Measurements from ENCODE around the gene BNC2. TPM values are rescaled to one million over a fixed set of nuclear protein-coding genes. Genes with fewer than 3 reads are reported as not detected.

BNC2 gene
- total RNA-seq, 1 donor from 2014 or later: not detected

GRCh38 chr9:16532681-16533450, 337.6 kb downstream of the BNC2 start:
- intact Hi-C loops (cut with micrococcal nuclease): no loop called here
- Mint-ChIP-seq H3K4me3 (ENCODE audit: low read depth) (no peak overlapping the region), H3K9me3 (no peaks in the 10 kb centered on the region), H3K27ac (no peak overlapping the region), H3K36me3 (ENCODE audit: low read depth) (no peaks in the 10 kb centered on the region), H3K27me3 (ENCODE audit: low read depth) (no peaks in the 10 kb centered on the region), H3K4me1 (ENCODE audit: low read depth) (no peaks in the 10 kb centered on the region)
- no peak for DNase-seq (ENCODE audit: low spot score)

- DNase-seq (ENCODE audit: low spot score): no peak
Observed at GRCh38 chr9:16532272-16532671, 338.2 kb downstream of the BNC2 start.

GRCh38 chr9:16530669-16531642, 339.5 kb downstream of the BNC2 start:
- Mint-ChIP-seq H3K4me3 (ENCODE audit: low read depth) (no peak overlapping the region), H3K27ac (no peak overlapping the region), H3K9me3 (no peaks in the 10 kb centered on the region), H3K36me3 (ENCODE audit: low read depth) (no peaks in the 10 kb centered on the region), H3K27me3 (ENCODE audit: low read depth) (no peaks in the 10 kb centered on the region), H3K4me1 (ENCODE audit: low read depth) (no peaks in the 10 kb centered on the region)
- intact Hi-C loops (cut with micrococcal nuclease): no loop called here
- DNase-seq (ENCODE audit: low spot score): no peak

More at GRCh38 chr9:16532272-16532671, 338.2 kb downstream of the BNC2 start:
- Mint-ChIP-seq H3K36me3 (ENCODE audit: low read depth) (no peaks in the 10 kb centered on the region), H3K27ac (no peak overlapping the region), H3K27me3 (ENCODE audit: low read depth) (no peaks in the 10 kb centered on the region), H3K9me3 (no peaks in the 10 kb centered on the region), H3K4me3 (ENCODE audit: low read depth) (no peak overlapping the region), H3K4me1 (ENCODE audit: low read depth) (no peaks in the 10 kb centered on the region)
- intact Hi-C loops (cut with micrococcal nuclease): no loop called here

- Mint-ChIP-seq H3K27ac (no peak overlapping the region), H3K27me3 (ENCODE audit: low read depth) (no peaks in the 10 kb centered on the region), H3K36me3 (ENCODE audit: low read depth) (no peaks in the 10 kb centered on the region), H3K9me3 (no peaks in the 10 kb centered on the region), H3K4me1 (ENCODE audit: low read depth) (no peaks in the 10 kb centered on the region), H3K4me3 (ENCODE audit: low read depth) (no peak overlapping the region)
- intact Hi-C loops (cut with micrococcal nuclease): no loop called here
- no peak for DNase-seq (ENCODE audit: low spot score)
Observed at GRCh38 chr9:16527573-16527972, 342.9 kb downstream of the BNC2 start.

GRCh38 chr9:16526380-16526779, 344.1 kb downstream of the BNC2 start:
- no peak overlapping the region for H3K27ac Mint-ChIP-seq
- no peak for DNase-seq (ENCODE audit: low spot score)
- no peak overlapping the region for H3K4me3 Mint-ChIP-seq (ENCODE audit: low read depth)
- intact Hi-C loops (cut with micrococcal nuclease): no loop called here
- no peaks in the 10 kb centered on the region for H3K9me3 Mint-ChIP-seq
- no peaks in the 10 kb centered on the region for H3K36me3 Mint-ChIP-seq (ENCODE audit: low read depth)
- no peaks in the 10 kb centered on the region for H3K4me1 Mint-ChIP-seq (ENCODE audit: low read depth)
- H3K27me3 Mint-ChIP-seq (ENCODE audit: low read depth): no peaks in the 10 kb centered on the region

- Mint-ChIP-seq H3K9me3 (no peaks in the 10 kb centered on the region), H3K4me1 (ENCODE audit: low read depth) (no peaks in the 10 kb centered on the region), H3K27me3 (ENCODE audit: low read depth) (no peaks in the 10 kb centered on the region), H3K4me3 (ENCODE audit: low read depth) (no peak overlapping the region), H3K27ac (no peak overlapping the region), H3K36me3 (ENCODE audit: low read depth) (no peaks in the 10 kb centered on the region)
- DNase-seq (ENCODE audit: low spot score): no peak
- intact Hi-C loops (cut with micrococcal nuclease): no loop called here
Observed at GRCh38 chr9:16524823-16525222, 345.6 kb downstream of the BNC2 start.

GRCh38 chr9:16524078-16524477, 346.4 kb downstream of the BNC2 start:
- no peak overlapping the region for H3K4me3 Mint-ChIP-seq (ENCODE audit: low read depth)
- no peak overlapping the region for H3K27ac Mint-ChIP-seq
- H3K9me3 Mint-ChIP-seq: no peaks in the 10 kb centered on the region
- intact Hi-C loops (cut with micrococcal nuclease): no loop called here
- H3K4me1 Mint-ChIP-seq (ENCODE audit: low read depth): no peaks in the 10 kb centered on the region
- no peaks in the 10 kb centered on the region for H3K36me3 Mint-ChIP-seq (ENCODE audit: low read depth)
- H3K27me3 Mint-ChIP-seq (ENCODE audit: low read depth): no peaks in the 10 kb centered on the region
- DNase-seq (ENCODE audit: low spot score): no peak

GRCh38 chr9:16521868-16522411, 348.5 kb downstream of the BNC2 start:
- H3K27me3 Mint-ChIP-seq (ENCODE audit: low read depth): no peaks in the 10 kb centered on the region
- H3K36me3 Mint-ChIP-seq (ENCODE audit: low read depth): no peaks in the 10 kb centered on the region
- no peak for DNase-seq (ENCODE audit: low spot score)

GRCh38 chr9:16519001-16519400, 351.5 kb downstream of the BNC2 start:
- Mint-ChIP-seq H3K36me3 (ENCODE audit: low read depth) (no peaks in the 10 kb centered on the region), H3K27ac (no peak overlapping the region), H3K9me3 (no peaks in the 10 kb centered on the region), H3K4me3 (ENCODE audit: low read depth) (no peak overlapping the region), H3K4me1 (ENCODE audit: low read depth) (no peaks in the 10 kb centered on the region), H3K27me3 (ENCODE audit: low read depth) (no peaks in the 10 kb centered on the region)
- intact Hi-C loops (cut with micrococcal nuclease): no loop called here
- DNase-seq (ENCODE audit: low spot score): no peak

More at GRCh38 chr9:16521868-16522411, 348.5 kb downstream of the BNC2 start:
- H3K9me3 Mint-ChIP-seq: no peaks in the 10 kb centered on the region
- H3K4me1 Mint-ChIP-seq (ENCODE audit: low read depth): no peaks in the 10 kb centered on the region
- H3K27ac Mint-ChIP-seq: no peak overlapping the region
- intact Hi-C loops (cut with micrococcal nuclease): no loop called here
- H3K4me3 Mint-ChIP-seq (ENCODE audit: low read depth): no peak overlapping the region

- no peaks in the 10 kb centered on the region for H3K27me3 Mint-ChIP-seq (ENCODE audit: low read depth)
- H3K4me3 Mint-ChIP-seq (ENCODE audit: low read depth): no peak overlapping the region
- H3K4me1 Mint-ChIP-seq (ENCODE audit: low read depth): no peaks in the 10 kb centered on the region
- no peak for DNase-seq (ENCODE audit: low spot score)
- no peak overlapping the region for H3K27ac Mint-ChIP-seq
- H3K9me3 Mint-ChIP-seq: no peaks in the 10 kb centered on the region
- intact Hi-C loops (cut with micrococcal nuclease): no loop called here
- H3K36me3 Mint-ChIP-seq (ENCODE audit: low read depth): no peaks in the 10 kb centered on the region
Observed at GRCh38 chr9:16516891-16517290, 353.6 kb downstream of the BNC2 start.

- H3K4me3 Mint-ChIP-seq (ENCODE audit: low read depth): no peak overlapping the region
- H3K9me3 Mint-ChIP-seq: no peaks in the 10 kb centered on the region
- no peak for DNase-seq (ENCODE audit: low spot score)
- H3K36me3 Mint-ChIP-seq (ENCODE audit: low read depth): no peaks in the 10 kb centered on the region
- H3K4me1 Mint-ChIP-seq (ENCODE audit: low read depth): no peaks in the 10 kb centered on the region
- intact Hi-C loops (cut with micrococcal nuclease): no loop called here
- no peak overlapping the region for H3K27ac Mint-ChIP-seq
- H3K27me3 Mint-ChIP-seq (ENCODE audit: low read depth): no peaks in the 10 kb centered on the region
Observed at GRCh38 chr9:16515879-16516301, 354.6 kb downstream of the BNC2 start.

GRCh38 chr9:16515207-16515606, 355.3 kb downstream of the BNC2 start:
- H3K9me3 Mint-ChIP-seq: no peaks in the 10 kb centered on the region
- no peaks in the 10 kb centered on the region for H3K4me1 Mint-ChIP-seq (ENCODE audit: low read depth)
- no peak for DNase-seq (ENCODE audit: low spot score)
- intact Hi-C loops (cut with micrococcal nuclease): no loop called here
- H3K27ac Mint-ChIP-seq: no peak overlapping the region
- H3K27me3 Mint-ChIP-seq (ENCODE audit: low read depth): no peaks in the 10 kb centered on the region
- H3K36me3 Mint-ChIP-seq (ENCODE audit: low read depth): no peaks in the 10 kb centered on the region
- H3K4me3 Mint-ChIP-seq (ENCODE audit: low read depth): no peak overlapping the region

- intact Hi-C loops (cut with micrococcal nuclease): no loop called here
- Mint-ChIP-seq H3K27ac (no peak overlapping the region), H3K4me3 (ENCODE audit: low read depth) (no peak overlapping the region), H3K9me3 (no peaks in the 10 kb centered on the region), H3K4me1 (ENCODE audit: low read depth) (no peaks in the 10 kb centered on the region), H3K36me3 (ENCODE audit: low read depth) (no peaks in the 10 kb centered on the region), H3K27me3 (ENCODE audit: low read depth) (no peaks in the 10 kb centered on the region)
- no peak for DNase-seq (ENCODE audit: low spot score)
Observed at GRCh38 chr9:16514131-16514530, 356.3 kb downstream of the BNC2 start.
